GM23338 (cell line): Measurements from ENCODE around the gene IL16. TPM values are rescaled to one million over a fixed set of nuclear protein-coding genes. Genes with fewer than 3 reads are reported as not detected.

ENCODE experiments used
- ATAC-seq: fragments of 200-7000 bp; cut with Tn5 transposase; 3 replicates; pipeline ENCODE4 v1.9.1; 2020
- DNase-seq: peaks from one replicate; pipeline ENCODE4 v3.0.0-alpha.2; 2015; ENCODE audit warnings: low spot score
- H2AFZ ChIP-seq: fragments of 200-600 bp; sonication (generic); 2 replicates; pipeline ENCODE4 v1.8.0; 2016; ENCODE audit warnings: antibody characterized with exemption, mild to moderate bottlenecking, moderate library complexity
- H3F3A ChIP-seq: fragments of 200-600 bp; sonication (generic); replicated peaks from 2 replicates; pipeline ENCODE4 v1.8.0; 2017; ENCODE audit warnings: antibody characterized with exemption, mixed run types, low read depth
- H3K27ac ChIP-seq: fragments of 200-600 bp; sonication (generic); 2 replicates; pipeline ENCODE4 v1.6.1; 2016; ENCODE audit warnings: low read depth
- H3K27me3 ChIP-seq: fragments of 200-600 bp; sonication (generic); 2 replicates; pipeline ENCODE4 v1.8.0; 2016; ENCODE audit warnings: mild to moderate bottlenecking, mixed run types, moderate library complexity; ENCODE audit not compliant: insufficient read depth
- H3K36me3 ChIP-seq: fragments of 200-600 bp; sonication (generic); 2 replicates; pipeline ENCODE4 v1.8.0; 2016; ENCODE audit warnings: mild to moderate bottlenecking; ENCODE audit not compliant: insufficient read depth
- H3K4me1 ChIP-seq: fragments of 200-600 bp; sonication (generic); 2 replicates; pipeline ENCODE4 v1.8.0; 2016; ENCODE audit warnings: mild to moderate bottlenecking, moderate library complexity; ENCODE audit not compliant: insufficient read depth
- H3K4me2 ChIP-seq: fragments of 200-600 bp; sonication (generic); 2 replicates; pipeline ENCODE4 v1.7.1; 2017; ENCODE audit warnings: mixed run types
- H3K4me3 ChIP-seq: fragments of 200-600 bp; sonication (generic); 2 replicates; pipeline ENCODE4 v1.6.1; 2016; ENCODE audit warnings: mixed run types
- H3K79me2 ChIP-seq: fragments of 200-600 bp; sonication (generic); replicated peaks from 2 replicates; pipeline ENCODE4 v1.8.0; 2017; ENCODE audit warnings: mild to moderate bottlenecking; ENCODE audit not compliant: insufficient read depth
- H3K9me2 ChIP-seq: fragments of 200-600 bp; sonication (generic); 2 replicates; pipeline ENCODE4 v1.8.0; 2017; ENCODE audit not compliant: insufficient read depth
- H4K20me1 ChIP-seq: fragments of 200-600 bp; sonication (generic); replicated peaks from 2 replicates; pipeline ENCODE4 v1.8.0; 2017; ENCODE audit warnings: mild to moderate bottlenecking; ENCODE audit not compliant: insufficient read depth
- H3K27ac Mint-ChIP-seq: 2 replicates; pipeline ENCODE4 v1.8.0; 2020; ENCODE audit warnings: inconsistent platforms, mild to moderate bottlenecking, moderate library complexity, mixed read lengths
- H3K27me3 Mint-ChIP-seq: 3 replicates; pipeline ENCODE4 v1.8.0; 2022; ENCODE audit warnings: low read depth, mild to moderate bottlenecking, moderate library complexity, mixed read lengths, inconsistent platforms; ENCODE audit not compliant: insufficient read depth, poor library complexity
- H3K36me3 Mint-ChIP-seq: 3 replicates; pipeline ENCODE4 v1.8.0; 2021; ENCODE audit warnings: low read depth, mild to moderate bottlenecking, inconsistent platforms, moderate library complexity, mixed read lengths
- H3K4me1 Mint-ChIP-seq: 3 replicates; pipeline ENCODE4 v1.8.0; 2020; ENCODE audit warnings: mild to moderate bottlenecking, inconsistent platforms, mixed read lengths
- H3K4me3 Mint-ChIP-seq: 3 replicates; pipeline ENCODE4 v1.8.0; 2021; ENCODE audit warnings: moderate library complexity, mild to moderate bottlenecking, inconsistent platforms, mixed read lengths
- H3K9me3 Mint-ChIP-seq: 3 replicates; pipeline ENCODE4 v1.8.0; 2020; ENCODE audit warnings: moderate library complexity, mild to moderate bottlenecking, inconsistent platforms, mixed read lengths
- CREB1 ChIP-seq: fragments of 250-450 bp; sonication (Bioruptor Pico); IDR thresholded peaks from 2 replicates; pipeline ENCODE4 v1.5.0; 2020; ENCODE audit warnings: low read depth, mild to moderate bottlenecking, moderate library complexity
- EZH2 ChIP-seq: fragments of 200-600 bp; sonication (generic); IDR thresholded peaks from one replicate; pipeline ENCODE4 v1.8.0; 2017; ENCODE audit warnings: antibody characterized with exemption, mild to moderate bottlenecking, low read depth; ENCODE audit not compliant: unreplicated experiment
- EZH2phosphoT487 ChIP-seq: fragments of 200-600 bp; sonication (generic); IDR thresholded peaks from one replicate; pipeline ENCODE4 v1.8.1; 2018; ENCODE audit warnings: antibody characterized with exemption; ENCODE audit not compliant: unreplicated experiment
- JUNB ChIP-seq: IDR thresholded peaks from one replicate; pipeline ENCODE4 v1.6.1; 2016; ENCODE audit warnings: antibody characterized with exemption; ENCODE audit not compliant: unreplicated experiment
- NANOG ChIP-seq: IDR thresholded peaks from 2 replicates; pipeline ENCODE4 v1.6.1; 2016; ENCODE audit warnings: antibody characterized with exemption, borderline replicate concordance
- POLR2AphosphoS5 ChIP-seq: IDR thresholded peaks from 2 replicates; pipeline ENCODE4 v1.6.1; 2016; ENCODE audit warnings: antibody characterized with exemption, low read depth
- STAT1 ChIP-seq: IDR thresholded peaks from one replicate; pipeline ENCODE4 v1.6.1; 2016; ENCODE audit warnings: antibody characterized with exemption; ENCODE audit not compliant: unreplicated experiment
- ZNF114 ChIP-seq: fragments of 250-450 bp; sonication (Bioruptor Pico); IDR thresholded peaks from 2 replicates; pipeline ENCODE4 v1.5.0; 2020; ENCODE audit warnings: mild to moderate bottlenecking, moderate library complexity
- ZNF331 ChIP-seq: fragments of 250-450 bp; sonication (Bioruptor Pico); IDR thresholded peaks from 2 replicates; pipeline ENCODE4 v1.5.0; 2020; ENCODE audit warnings: low read depth, mild to moderate bottlenecking, moderate library complexity
- polyA plus RNA-seq: library from polyadenylated mRNA; unstranded; fragments of >200 nt; fragmentation: Nextera tagmentation; extraction: Ambion mirVana; gene quantifications from 2 replicates; pipeline ENCODE4 v1.2.1, GENCODE V29; 2016
- total RNA-seq: library from RNA; depleted of rRNA; stranded (reverse); fragments of >200 nt; shearing (Covaris generic); gene quantifications from 2 replicates; pipeline ENCODE4 v1.2.3, GENCODE V29; 2014
- TF ChIP-seq, protein P1 (sequence below): fragments of 250-450 bp; sonication (Bioruptor Pico); IDR thresholded peaks from 2 replicates; pipeline ENCODE4 v1.5.0; 2020; ENCODE audit warnings: mild to moderate bottlenecking, moderate library complexity
- TF ChIP-seq, protein P2 (sequence below): IDR thresholded peaks from 2 replicates; pipeline ENCODE4 v1.6.1; 2016; ENCODE audit warnings: antibody characterized with exemption
- TF ChIP-seq, protein P3 (sequence below): IDR thresholded peaks from one replicate; pipeline ENCODE4 v1.6.1; 2018; ENCODE audit warnings: antibody characterized with exemption; ENCODE audit not compliant: unreplicated experiment
- TF ChIP-seq, protein P4 (sequence below), 2 experiments: fragments of 200-600 bp in 1 of 2; sonication (generic) in 1 of 2; conservative IDR thresholded peaks; 2 replicates each; pipeline versions ENCODE4 v1.5.1 to v1.6.1; 2016 to 2017; ENCODE audit warnings: antibody characterized with exemption in 2 of 2, low read depth in 2 of 2, mild to moderate bottlenecking in 2 of 2, moderate library complexity in 1 of 2

The IL16 gene
- total and polyA plus RNA-seq, 2 experiments from 2014 or later: 0.29 TPM; not detected in 1

DNA sequence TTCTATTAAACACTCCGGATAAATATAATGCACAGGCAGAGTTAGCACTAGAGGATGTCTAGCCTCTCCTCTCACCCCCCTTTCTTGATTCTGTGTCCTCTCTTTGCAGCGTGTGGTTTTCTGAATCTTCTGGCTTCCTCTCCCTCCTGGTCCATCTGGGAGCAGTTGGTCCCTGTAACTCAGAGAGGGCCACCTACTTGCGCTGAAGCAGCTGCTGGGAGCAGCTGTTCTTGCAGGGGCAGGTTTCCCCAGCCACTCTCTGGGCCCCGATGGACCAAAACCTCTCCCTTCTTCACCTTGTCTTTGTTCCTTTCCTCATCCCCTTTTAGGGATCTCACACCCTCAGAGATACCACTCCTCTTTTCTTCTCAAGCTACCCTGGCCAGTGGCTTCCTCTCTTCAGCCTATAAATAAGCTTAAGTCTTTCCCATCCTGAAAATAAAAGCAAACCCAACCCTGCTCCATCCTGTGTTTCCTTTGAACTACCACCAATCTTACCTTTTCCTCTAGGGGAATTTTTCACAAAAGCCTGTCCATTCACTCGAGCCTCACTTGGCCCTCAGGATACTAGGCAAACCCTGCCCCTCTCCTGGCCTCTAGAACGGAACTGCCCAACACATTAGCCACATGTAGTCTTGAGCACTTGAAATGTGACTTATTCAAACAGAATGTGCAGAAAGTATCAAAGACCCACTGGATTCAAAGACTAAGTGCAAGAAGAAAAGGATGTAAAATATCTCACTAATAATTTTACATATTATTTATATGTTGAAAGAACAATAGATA lies 67.6 kb downstream of the IL16 start:
- Mint-ChIP-seq H3K27me3 (peaks cover 5% of the 10 kb centered on the region), H3K9me3 (no peaks in the 10 kb centered on the region; the same call in 2 of the 3 replicates), H3K4me1 (peaks cover 12% of the 10 kb centered on the region), H3K36me3 (no peaks in the 10 kb centered on the region), H3K4me3 (no peak overlapping the region), H3K27ac (no peak overlapping the region)
- H3K9me2 ChIP-seq: no peaks in the 10 kb centered on the region
- TF ChIP-seq ZNF331 (CRISPR knock-in tag) (no peak), ZNF114 (no peak), STAT1 (no peak), NANOG (no peak), POLR2AphosphoS5 (no peak), EZH2 (no peak), JUNB (no peak), CREB1 (CRISPR knock-in tag) (no peak), EZH2phosphoT487 (no peak)
- TF ChIP-seq, protein P1, sequence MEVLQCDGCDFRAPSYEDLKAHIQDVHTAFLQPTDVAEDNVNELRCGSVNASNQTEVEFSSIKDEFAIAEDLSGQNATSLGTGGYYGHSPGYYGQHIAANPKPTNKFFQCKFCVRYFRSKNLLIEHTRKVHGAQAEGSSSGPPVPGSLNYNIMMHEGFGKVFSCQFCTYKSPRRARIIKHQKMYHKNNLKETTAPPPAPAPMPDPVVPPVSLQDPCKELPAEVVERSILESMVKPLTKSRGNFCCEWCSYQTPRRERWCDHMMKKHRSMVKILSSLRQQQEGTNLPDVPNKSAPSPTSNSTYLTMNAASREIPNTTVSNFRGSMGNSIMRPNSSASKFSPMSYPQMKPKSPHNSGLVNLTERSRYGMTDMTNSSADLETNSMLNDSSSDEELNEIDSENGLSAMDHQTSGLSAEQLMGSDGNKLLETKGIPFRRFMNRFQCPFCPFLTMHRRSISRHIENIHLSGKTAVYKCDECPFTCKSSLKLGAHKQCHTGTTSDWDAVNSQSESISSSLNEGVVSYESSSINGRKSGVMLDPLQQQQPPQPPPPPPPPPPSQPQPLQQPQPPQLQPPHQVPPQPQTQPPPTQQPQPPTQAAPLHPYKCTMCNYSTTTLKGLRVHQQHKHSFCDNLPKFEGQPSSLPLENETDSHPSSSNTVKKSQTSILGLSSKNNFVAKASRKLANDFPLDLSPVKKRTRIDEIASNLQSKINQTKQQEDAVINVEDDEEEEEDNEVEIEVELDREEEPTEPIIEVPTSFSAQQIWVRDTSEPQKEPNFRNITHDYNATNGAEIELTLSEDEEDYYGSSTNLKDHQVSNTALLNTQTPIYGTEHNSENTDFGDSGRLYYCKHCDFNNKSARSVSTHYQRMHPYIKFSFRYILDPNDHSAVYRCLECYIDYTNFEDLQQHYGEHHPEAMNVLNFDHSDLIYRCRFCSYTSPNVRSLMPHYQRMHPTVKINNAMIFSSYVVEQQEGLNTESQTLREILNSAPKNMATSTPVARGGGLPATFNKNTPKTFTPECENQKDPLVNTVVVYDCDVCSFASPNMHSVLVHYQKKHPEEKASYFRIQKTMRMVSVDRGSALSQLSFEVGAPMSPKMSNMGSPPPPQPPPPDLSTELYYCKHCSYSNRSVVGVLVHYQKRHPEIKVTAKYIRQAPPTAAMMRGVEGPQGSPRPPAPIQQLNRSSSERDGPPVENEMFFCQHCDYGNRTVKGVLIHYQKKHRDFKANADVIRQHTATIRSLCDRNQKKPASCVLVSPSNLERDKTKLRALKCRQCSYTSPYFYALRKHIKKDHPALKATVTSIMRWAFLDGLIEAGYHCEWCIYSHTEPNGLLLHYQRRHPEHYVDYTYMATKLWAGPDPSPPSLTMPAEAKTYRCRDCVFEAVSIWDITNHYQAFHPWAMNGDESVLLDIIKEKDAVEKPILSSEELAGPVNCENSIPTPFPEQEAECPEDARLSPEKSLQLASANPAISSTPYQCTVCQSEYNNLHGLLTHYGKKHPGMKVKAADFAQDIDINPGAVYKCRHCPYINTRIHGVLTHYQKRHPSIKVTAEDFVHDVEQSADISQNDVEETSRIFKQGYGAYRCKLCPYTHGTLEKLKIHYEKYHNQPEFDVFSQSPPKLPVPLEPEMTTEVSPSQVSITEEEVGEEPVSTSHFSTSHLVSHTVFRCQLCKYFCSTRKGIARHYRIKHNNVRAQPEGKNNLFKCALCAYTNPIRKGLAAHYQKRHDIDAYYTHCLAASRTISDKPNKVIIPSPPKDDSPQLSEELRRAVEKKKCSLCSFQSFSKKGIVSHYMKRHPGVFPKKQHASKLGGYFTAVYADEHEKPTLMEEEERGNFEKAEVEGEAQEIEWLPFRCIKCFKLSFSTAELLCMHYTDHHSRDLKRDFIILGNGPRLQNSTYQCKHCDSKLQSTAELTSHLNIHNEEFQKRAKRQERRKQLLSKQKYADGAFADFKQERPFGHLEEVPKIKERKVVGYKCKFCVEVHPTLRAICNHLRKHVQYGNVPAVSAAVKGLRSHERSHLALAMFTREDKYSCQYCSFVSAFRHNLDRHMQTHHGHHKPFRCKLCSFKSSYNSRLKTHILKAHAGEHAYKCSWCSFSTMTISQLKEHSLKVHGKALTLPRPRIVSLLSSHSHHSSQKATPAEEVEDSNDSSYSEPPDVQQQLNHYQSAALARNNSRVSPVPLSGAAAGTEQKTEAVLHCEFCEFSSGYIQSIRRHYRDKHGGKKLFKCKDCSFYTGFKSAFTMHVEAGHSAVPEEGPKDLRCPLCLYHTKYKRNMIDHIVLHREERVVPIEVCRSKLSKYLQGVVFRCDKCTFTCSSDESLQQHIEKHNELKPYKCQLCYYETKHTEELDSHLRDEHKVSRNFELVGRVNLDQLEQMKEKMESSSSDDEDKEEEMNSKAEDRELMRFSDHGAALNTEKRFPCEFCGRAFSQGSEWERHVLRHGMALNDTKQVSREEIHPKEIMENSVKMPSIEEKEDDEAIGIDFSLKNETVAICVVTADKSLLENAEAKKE (CRISPR knock-in tag): no peak
- TF ChIP-seq, protein P2, sequence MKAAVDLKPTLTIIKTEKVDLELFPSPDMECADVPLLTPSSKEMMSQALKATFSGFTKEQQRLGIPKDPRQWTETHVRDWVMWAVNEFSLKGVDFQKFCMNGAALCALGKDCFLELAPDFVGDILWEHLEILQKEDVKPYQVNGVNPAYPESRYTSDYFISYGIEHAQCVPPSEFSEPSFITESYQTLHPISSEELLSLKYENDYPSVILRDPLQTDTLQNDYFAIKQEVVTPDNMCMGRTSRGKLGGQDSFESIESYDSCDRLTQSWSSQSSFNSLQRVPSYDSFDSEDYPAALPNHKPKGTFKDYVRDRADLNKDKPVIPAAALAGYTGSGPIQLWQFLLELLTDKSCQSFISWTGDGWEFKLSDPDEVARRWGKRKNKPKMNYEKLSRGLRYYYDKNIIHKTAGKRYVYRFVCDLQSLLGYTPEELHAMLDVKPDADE: no peak
- TF ChIP-seq, protein P3, sequence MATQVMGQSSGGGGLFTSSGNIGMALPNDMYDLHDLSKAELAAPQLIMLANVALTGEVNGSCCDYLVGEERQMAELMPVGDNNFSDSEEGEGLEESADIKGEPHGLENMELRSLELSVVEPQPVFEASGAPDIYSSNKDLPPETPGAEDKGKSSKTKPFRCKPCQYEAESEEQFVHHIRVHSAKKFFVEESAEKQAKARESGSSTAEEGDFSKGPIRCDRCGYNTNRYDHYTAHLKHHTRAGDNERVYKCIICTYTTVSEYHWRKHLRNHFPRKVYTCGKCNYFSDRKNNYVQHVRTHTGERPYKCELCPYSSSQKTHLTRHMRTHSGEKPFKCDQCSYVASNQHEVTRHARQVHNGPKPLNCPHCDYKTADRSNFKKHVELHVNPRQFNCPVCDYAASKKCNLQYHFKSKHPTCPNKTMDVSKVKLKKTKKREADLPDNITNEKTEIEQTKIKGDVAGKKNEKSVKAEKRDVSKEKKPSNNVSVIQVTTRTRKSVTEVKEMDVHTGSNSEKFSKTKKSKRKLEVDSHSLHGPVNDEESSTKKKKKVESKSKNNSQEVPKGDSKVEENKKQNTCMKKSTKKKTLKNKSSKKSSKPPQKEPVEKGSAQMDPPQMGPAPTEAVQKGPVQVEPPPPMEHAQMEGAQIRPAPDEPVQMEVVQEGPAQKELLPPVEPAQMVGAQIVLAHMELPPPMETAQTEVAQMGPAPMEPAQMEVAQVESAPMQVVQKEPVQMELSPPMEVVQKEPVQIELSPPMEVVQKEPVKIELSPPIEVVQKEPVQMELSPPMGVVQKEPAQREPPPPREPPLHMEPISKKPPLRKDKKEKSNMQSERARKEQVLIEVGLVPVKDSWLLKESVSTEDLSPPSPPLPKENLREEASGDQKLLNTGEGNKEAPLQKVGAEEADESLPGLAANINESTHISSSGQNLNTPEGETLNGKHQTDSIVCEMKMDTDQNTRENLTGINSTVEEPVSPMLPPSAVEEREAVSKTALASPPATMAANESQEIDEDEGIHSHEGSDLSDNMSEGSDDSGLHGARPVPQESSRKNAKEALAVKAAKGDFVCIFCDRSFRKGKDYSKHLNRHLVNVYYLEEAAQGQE: no peak
- TF ChIP-seq, protein P4, sequence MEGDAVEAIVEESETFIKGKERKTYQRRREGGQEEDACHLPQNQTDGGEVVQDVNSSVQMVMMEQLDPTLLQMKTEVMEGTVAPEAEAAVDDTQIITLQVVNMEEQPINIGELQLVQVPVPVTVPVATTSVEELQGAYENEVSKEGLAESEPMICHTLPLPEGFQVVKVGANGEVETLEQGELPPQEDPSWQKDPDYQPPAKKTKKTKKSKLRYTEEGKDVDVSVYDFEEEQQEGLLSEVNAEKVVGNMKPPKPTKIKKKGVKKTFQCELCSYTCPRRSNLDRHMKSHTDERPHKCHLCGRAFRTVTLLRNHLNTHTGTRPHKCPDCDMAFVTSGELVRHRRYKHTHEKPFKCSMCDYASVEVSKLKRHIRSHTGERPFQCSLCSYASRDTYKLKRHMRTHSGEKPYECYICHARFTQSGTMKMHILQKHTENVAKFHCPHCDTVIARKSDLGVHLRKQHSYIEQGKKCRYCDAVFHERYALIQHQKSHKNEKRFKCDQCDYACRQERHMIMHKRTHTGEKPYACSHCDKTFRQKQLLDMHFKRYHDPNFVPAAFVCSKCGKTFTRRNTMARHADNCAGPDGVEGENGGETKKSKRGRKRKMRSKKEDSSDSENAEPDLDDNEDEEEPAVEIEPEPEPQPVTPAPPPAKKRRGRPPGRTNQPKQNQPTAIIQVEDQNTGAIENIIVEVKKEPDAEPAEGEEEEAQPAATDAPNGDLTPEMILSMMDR (conservative IDR thresholded peaks at IDR 0.05; ENCODE audit: low read depth in 2 of 2): no peak
- H3K4me2 ChIP-seq: no peak overlapping the region
- DNase-seq (no peak), ATAC-seq (no peak)
- no peaks in the 10 kb centered on the region for H3F3A ChIP-seq
- no peaks in the 10 kb centered on the region for H3K27me3 ChIP-seq
- H2AFZ ChIP-seq: 0 out of 2 replicates have a peak overlapping the region, but pooled peaks have one; percentile 38
- H3K4me3 ChIP-seq: no peak overlapping the region
- no peaks in the 10 kb centered on the region; the same call in 1 of the 2 replicates for H3K4me1 ChIP-seq
- no peaks in the 10 kb centered on the region for H3K79me2 ChIP-seq
- H3K27ac ChIP-seq: no peak overlapping the region
- H3K36me3 ChIP-seq: no peaks in the 10 kb centered on the region
- H4K20me1 ChIP-seq: no peaks in the 10 kb centered on the region
